Thyroid gland (tissue), 4 donors: ENCODE results near the gene LRRFIP2. TPM values are rescaled to one million over a fixed set of nuclear protein-coding genes. Genes with fewer than 3 reads are reported as not detected.

ENCODE experiments used
- DNase-seq, 2 donors: peaks; one replicate each; pipeline ENCODE4 v3.0.0-alpha.2; 2019
- H3K27ac ChIP-seq, 3 donors: fragments of 200-600 bp; sonication (generic); 1 replicate in 2 of 3; 2 replicates in 1 of 3; pipeline ENCODE4 v1.5.1; 2016 to 2019; ENCODE audit warnings: mild to moderate bottlenecking in 1 of 3, moderate library complexity in 1 of 3
- H3K27me3 ChIP-seq: fragments of 200-600 bp; sonication (generic); one replicate; pipeline ENCODE4 v1.5.1; 2019
- H3K36me3 ChIP-seq, 2 donors: fragments of 200-600 bp; sonication (generic); one replicate each; pipeline ENCODE4 v1.5.1; 2016 to 2019
- H3K4me1 ChIP-seq, 2 donors: fragments of 200-600 bp; sonication (generic); one replicate each; pipeline ENCODE4 v1.5.1; 2017 to 2019
- H3K4me3 ChIP-seq, 3 donors: fragments of 200-600 bp; sonication (generic); replicated peaks in 1 of 3; 1 replicate in 2 of 3; 2 replicates in 1 of 3; pipeline ENCODE4 v1.5.1; 2016; ENCODE audit warnings: mild to moderate bottlenecking in 1 of 3
- H3K9me3 ChIP-seq: fragments of 200-600 bp; sonication (generic); one replicate; pipeline ENCODE4 v1.5.1; 2017
- CTCF ChIP-seq, 6 experiments: fragments of 200-600 bp in 3 of 6; fragments of 450-650 bp in 3 of 6; sonication (generic) in 3 of 6; IDR thresholded peaks; one replicate each; pipeline ENCODE4 v1.5.1; 2016 to 2019; ENCODE audit warnings: antibody characterized with exemption in 6 of 6, mild to moderate bottlenecking in 2 of 6, inconsistent platforms in 1 of 6, moderate library complexity in 1 of 6
- POLR2A ChIP-seq, 2 donors: fragments of 450-650 bp; IDR thresholded peaks; one replicate each; pipeline ENCODE4 v1.6.1; 2017; ENCODE audit warnings: antibody characterized with exemption in 2 of 2, mild to moderate bottlenecking in 2 of 2, moderate library complexity in 1 of 2
- WGBS, 2 donors: methylation state at CpG; one replicate each; pipeline ENCODE4 v1.1.5; 2017; 5-methylcytosine and 5-hydroxymethylcytosine counted together
- intact Hi-C: fragments of 100-400 bp; cut with DNase I; formaldehyde crosslinking; loops from one replicate; pipeline ENCODE4 v1.15.1; 2023
- total RNA-seq, 4 donors: library from RNA; depleted of rRNA; stranded (reverse); fragments of >200 nt; gene quantifications; one replicate each; pipeline ENCODE4 v1.2.3, GENCODE V29; 2016

Gene LRRFIP2
- total RNA-seq, 4 donors from 2014 or later = 86.4 to 147 (median 93.8) TPM

DNA sequence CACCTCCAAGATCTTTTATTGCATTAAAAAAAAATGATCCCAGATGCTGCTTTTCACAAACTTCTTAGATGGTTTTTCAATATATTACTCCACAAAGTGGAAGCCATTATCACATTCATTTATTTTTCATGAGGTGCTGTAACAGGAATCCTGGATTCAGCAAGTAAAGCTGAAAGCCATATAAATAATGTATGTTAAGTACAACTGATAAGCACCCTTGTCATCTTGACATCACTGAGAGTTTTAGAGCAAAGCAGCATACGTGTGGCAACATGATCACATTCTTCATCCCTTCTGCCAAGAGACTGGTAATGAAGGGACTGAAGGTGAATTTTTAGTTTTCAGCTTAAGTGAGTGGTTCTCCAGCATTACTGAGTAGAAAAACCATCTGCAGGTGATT lies 44.9 kb upstream of the LRRFIP2 start:
- 69 to 88% methylated on average over 1 of the region's 1 CpG for WGBS, 2 donors
- no peak overlapping the region for H3K4me3 ChIP-seq
- no peak for DNase-seq
- H3K27ac ChIP-seq = no peak overlapping the region
- intact Hi-C loops = loop anchor here (10.0 kb wide), 2 partner anchors 194 to 484 kb away; no protein-coding TSS in a partner anchor
- H3K27me3 ChIP-seq = no peaks in the 10 kb centered on the region
- H3K4me1 ChIP-seq = peaks cover 8 to 11% of the 10 kb centered on the region in 2 donors
- no peaks in the 10 kb centered on the region for H3K9me3 ChIP-seq
- no peak for TF ChIP-seq CTCF (IDR thresholded peaks at IDR 0.05)
- TF ChIP-seq POLR2A (IDR thresholded peaks at IDR 0.05) = no peak
- H3K36me3 ChIP-seq = no peaks in the 10 kb centered on the region

DNA sequence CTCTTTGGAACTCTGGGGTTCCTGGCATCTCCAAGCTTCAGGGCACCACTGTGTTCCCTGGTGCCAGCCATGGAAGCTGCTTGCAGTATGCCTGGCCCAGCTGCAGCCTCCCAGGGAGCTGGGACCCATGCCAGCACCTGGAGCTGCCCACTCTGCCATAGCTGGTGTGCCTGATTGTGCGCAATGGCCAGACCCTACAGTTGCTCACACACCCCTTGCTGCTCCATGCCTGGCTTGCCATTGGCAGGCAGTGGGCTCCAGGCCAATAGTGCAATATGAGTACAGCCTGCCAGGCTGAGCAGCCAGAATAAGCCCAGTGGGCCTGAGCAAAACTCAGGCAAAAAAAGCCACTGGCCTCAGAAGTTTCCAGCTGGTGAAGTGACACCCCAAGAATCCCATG lies 43.8 kb upstream of the LRRFIP2 start:
- TF ChIP-seq POLR2A (IDR thresholded peaks at IDR 0.05) (peak in 1 of 2 donors; percentile 23), CTCF (IDR thresholded peaks at IDR 0.05) (no peak)
- WGBS, 2 donors = 50% methylated on average over 1 of the region's 1 CpG; no CpG with 5 or more reads in 1 of the 2 donors
- DNase-seq = peak; percentile 92 to 95
- no peak overlapping the region for H3K27ac ChIP-seq
- intact Hi-C loops = loop anchor here (10.0 kb wide), 2 partner anchors 193 to 483 kb away; no protein-coding TSS in a partner anchor
- H3K4me1 ChIP-seq = peaks cover 8 to 13% of the 10 kb centered on the region in 2 donors
- no peaks in the 10 kb centered on the region for H3K27me3 ChIP-seq
- no peaks in the 10 kb centered on the region for H3K9me3 ChIP-seq
- no peaks in the 10 kb centered on the region for H3K36me3 ChIP-seq
- H3K4me3 ChIP-seq = no peak overlapping the region

GRCh38 chr3:37217098-37217849 lies 42.9 kb upstream of the LRRFIP2 start:
- H3K4me1 ChIP-seq = peaks cover 8 to 14% of the 10 kb centered on the region in 2 donors
- no peak for TF ChIP-seq CTCF (IDR thresholded peaks at IDR 0.05)
- TF ChIP-seq POLR2A (IDR thresholded peaks at IDR 0.05) = no peak
- H3K4me3 ChIP-seq = no peak overlapping the region
- no peaks in the 10 kb centered on the region for H3K36me3 ChIP-seq
- no peaks in the 10 kb centered on the region for H3K27me3 ChIP-seq
- DNase-seq = no peak
- no peak overlapping the region for H3K27ac ChIP-seq
- intact Hi-C loops = loop anchor here (10.0 kb wide), 2 partner anchors 192 to 482 kb away; no protein-coding TSS in a partner anchor
- WGBS, 2 donors = 86 to 88% methylated on average over 6 to 7 of the region's 10 CpGs
- no peaks in the 10 kb centered on the region for H3K9me3 ChIP-seq

DNA sequence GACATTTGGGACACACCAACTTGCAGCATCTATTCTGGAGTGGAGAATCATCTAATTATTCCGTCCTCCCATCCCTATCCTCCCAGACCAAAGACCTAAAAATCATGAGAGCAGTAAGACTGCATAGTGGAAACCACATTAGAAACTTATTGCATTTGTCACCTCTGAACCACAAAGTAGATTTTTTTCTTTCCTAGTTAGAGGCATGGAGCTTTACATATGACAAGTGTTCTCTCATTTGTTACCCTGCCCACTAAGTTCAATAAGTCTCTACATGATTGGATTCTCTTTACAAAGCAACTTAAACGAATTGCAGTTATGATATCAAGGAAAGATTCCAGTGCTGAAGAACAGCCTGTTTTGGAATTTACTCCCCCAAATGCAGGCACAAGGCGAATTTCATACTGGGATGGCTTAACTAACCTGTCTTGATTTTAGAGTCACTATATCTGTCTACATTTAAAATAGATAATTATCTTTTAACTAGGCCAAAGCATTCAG lies 42.3 kb upstream of the LRRFIP2 start:
- TF ChIP-seq CTCF (IDR thresholded peaks at IDR 0.05) (no peak), POLR2A (IDR thresholded peaks at IDR 0.05) (no peak)
- Histone ChIP-seq H3K36me3 (no peaks in the 10 kb centered on the region), H3K27me3 (no peaks in the 10 kb centered on the region), H3K27ac (no peak overlapping the region), H3K9me3 (no peaks in the 10 kb centered on the region), H3K4me1 (peaks cover 8 to 14% of the 10 kb centered on the region in 2 donors), H3K4me3 (no peak overlapping the region)
- 87 to 92% methylated on average over 3 of the region's 3 CpGs for WGBS, 2 donors
- no peak for DNase-seq
- intact Hi-C loops = loop anchor here (10.0 kb wide), 2 partner anchors 192 to 482 kb away; no protein-coding TSS in a partner anchor

DNA sequence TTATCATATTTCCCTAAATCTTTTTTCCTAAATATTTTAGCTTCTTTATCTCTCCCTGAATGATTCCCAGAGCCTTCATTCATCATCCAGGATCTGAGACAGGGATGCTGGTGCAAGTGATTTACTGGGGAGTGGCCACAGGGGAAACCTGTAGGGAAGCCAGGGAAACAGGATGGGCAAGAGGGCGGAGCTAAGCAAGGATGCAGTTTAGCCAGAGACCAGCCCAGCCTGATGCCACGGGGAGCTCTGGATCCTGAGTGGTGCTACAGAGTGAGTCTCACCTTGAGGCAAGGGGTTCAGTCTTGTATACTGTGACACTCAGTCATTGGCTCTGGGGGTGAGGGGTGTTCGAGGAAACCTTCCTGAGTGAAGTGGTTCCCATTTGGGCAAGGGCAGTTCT lies 39.7 kb upstream of the LRRFIP2 start:
- WGBS, 2 donors = 55 to 73% methylated on average over 3 of the region's 3 CpGs
- H3K4me3 ChIP-seq = no peak overlapping the region
- no peaks in the 10 kb centered on the region for H3K9me3 ChIP-seq
- H3K27ac ChIP-seq = no peak overlapping the region
- H3K4me1 ChIP-seq = peaks cover 8% of the 10 kb centered on the region in 2 donors
- H3K36me3 ChIP-seq = no peaks in the 10 kb centered on the region
- intact Hi-C loops = loop anchor here (10.0 kb wide), 2 partner anchors 189 to 479 kb away; no protein-coding TSS in a partner anchor
- no peak for DNase-seq
- H3K27me3 ChIP-seq = no peaks in the 10 kb centered on the region
- no peak for TF ChIP-seq POLR2A (IDR thresholded peaks at IDR 0.05)
- TF ChIP-seq CTCF (IDR thresholded peaks at IDR 0.05) = no peak
